GM21529 (cell line): Measurements from ENCODE around the gene PARD6G.
A peak's percentile ranks its signal among the peaks of the same experiment; 100 is the strongest.
"Not testable (repeated sequence)": the region's sequence is repeated elsewhere in the genome, so short reads cannot be mapped to it uniquely, and the experiment has no call there.

Source experiments
- ATAC-seq: cut with Tn5 transposase; IDR thresholded peaks from one replicate; pipeline ENCODE4 v1.9.1; 2021; ENCODE audit not compliant: unreplicated experiment

PARD6G gene, protein sequence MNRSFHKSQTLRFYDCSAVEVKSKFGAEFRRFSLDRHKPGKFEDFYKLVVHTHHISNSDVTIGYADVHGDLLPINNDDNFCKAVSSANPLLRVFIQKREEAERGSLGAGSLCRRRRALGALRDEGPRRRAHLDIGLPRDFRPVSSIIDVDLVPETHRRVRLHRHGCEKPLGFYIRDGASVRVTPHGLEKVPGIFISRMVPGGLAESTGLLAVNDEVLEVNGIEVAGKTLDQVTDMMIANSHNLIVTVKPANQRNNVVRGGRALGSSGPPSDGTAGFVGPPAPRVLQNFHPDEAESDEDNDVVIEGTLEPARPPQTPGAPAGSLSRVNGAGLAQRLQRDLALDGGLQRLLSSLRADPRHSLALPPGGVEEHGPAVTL

GRCh38 chr18:80247393-80247841 lies at the start of gene PARD6G:
Gene PARD6G, minus strand, starts transcription at chr18:80247514. Its CDS starts 166 bp downstream, at chr18:80247348.
- peak; percentile 59 for ATAC-seq

GRCh38 chr18:80262241-80263033 lies 15.1 kb upstream of the PARD6G start:
- ATAC-seq: not testable (repeated sequence)

DNA sequence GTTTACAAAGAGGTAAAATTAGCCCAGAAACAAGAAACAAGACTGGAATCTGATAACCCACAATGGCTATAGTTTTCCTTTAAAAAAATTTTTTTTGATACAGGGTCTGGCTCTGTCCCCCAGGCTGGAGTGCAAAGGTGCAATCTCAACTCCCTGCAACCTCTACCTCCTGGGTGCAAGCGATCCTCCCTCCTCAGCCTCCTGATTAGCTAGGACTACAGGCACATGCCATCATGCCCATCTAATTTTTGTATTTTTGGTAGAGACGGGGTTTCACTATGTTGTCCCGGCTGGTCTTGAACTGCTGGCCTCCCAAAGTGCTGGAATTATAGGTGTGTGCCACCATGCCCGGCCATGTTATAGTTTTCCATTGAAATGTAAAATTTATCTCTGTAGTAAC lies 12.3 kb upstream of the PARD6G start:
- ATAC-seq: no peak

DNA sequence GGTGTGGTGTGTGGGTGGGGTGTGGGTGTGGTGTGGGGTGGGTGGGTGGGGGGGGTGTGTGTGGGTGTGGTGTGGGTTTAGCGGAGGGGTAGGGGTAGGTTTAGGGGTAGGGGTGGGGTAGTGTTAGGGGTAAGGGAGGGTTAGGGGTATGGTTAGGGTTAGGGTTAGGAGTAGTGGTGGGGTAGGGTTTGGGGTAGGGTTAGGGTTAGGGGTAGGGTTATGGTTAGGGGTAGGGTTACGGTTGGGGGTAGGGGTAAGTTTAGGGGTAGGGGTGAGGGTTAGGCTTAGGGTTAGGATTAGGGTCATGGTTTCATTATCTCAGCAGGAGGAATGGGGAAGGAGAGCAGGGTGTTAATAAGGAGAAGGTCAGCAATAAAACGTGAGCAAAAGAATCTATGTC lies 11.3 kb upstream of the PARD6G start:
- ATAC-seq: no peak

DNA sequence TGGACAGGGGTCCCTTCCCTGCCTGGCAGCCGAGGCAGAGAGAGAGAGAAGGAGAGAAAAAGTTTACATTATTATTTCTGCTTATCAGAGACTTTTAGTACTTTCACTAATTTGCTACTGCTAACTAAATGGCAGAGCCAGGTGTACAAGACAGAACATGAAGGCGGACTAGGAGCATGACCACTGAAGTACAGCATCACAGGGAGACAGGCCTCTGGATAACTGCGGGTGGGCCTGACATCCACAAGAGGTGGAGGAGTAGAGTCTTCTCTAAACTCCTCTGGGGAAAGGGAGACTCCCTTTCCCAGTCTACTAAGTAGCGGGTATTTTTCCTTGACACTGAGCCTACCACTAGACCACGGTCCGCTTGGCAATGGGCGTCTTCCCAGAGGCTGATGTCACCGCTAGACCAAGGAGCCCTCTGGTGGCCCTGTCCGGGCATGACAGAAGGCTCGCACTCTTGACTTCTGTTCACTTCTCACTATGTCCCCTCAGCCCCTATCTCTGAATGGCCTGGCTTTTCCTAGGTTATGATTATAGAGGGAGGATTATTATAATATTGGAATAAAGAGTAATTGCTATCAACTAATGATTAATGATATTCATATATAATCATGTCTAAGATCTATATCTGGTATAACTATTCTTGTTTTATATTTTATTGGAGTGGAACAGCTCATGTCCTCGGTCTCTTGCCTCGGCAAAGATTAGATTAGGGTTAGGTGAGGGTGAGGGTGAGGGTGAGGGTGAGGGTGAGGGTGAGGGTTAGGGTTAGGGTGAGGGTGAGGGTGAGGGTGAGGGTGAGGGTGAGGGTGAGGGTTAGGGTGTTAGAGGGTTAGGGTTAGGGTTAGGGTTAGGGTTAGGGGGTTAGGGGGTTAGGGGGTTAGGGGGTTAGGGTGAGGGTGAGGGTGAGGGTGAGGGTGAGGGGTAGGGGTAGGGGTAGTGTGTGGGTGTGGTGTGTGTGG lies 10.5 kb upstream of the PARD6G start:
- ATAC-seq: not testable (repeated sequence)

- no peak for ATAC-seq
Observed at GRCh38 chr18:80254971-80255500, 7.7 kb upstream of the PARD6G start.

DNA sequence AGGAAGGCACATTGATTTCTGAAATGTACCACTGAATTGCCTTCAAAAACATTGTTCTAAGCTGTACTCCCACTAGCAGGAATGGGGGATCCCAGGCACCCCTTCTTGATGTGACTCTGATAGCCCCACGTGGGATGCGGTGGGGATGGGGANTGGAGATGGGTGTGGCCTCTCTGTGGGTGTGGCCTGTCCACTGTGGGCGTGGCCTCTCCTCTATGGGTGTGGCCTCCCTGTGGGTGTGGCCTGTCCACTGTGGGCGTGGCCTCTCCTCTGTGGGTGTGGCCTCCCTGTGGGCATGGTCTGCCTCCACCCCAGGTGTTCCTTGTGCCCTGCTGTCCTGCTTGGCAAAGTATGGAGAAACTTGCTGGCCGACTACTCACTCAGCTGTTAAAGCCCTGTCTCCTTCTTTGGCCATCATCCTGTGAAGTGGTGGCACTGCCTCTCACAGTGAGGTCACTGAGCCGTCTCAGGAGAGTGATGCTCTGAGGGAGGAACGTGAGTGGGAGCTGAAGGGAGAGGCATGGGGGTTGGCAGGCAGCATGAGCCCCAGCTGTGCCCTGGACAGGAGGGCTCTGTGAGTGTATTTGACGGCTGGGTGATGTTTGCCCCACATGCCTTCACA lies 6.7 kb upstream of the PARD6G start:
- ATAC-seq: no peak

GRCh38 chr18:80253236-80253635 lies 5.9 kb upstream of the PARD6G start:
- ATAC-seq: no peak

GRCh38 chr18:80252136-80252535 lies 4.8 kb upstream of the PARD6G start:
- ATAC-seq: no peak

GRCh38 chr18:80251700-80252099 lies 4.4 kb upstream of the PARD6G start:
- no peak for ATAC-seq

DNA sequence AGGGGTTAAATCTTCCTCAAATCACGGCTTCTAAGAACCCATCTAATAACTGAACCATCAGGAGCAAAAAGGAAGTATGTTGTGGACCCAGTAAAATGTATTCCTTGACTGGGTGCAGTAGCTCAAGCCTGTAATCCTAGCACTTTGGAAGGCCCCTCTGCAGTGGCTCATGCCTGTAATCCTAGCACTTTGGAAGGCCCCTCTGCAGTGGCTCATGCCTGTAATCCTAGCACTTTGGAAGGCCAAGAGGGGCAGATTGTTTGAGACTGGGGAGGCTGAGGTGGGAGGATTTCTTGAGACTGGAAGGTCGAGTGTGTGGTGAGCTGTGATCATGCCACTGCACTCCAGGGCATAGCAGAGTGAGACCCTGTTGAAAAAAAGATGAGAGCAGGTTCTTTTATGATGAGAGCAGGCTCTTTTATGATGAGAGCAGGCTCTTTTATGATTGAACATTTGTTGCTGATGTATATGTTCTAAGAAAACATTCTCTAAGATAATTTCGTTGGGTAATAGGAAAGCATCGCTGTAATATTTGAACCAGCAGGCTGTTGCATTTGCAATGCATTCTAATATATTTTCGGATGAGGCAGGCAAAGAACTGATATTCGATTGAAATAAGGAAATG lies 3.5 kb upstream of the PARD6G start:
- no peak for ATAC-seq

- no peak for ATAC-seq
Observed at GRCh38 chr18:80249217-80250093, 2.1 kb upstream of the PARD6G start.

DNA sequence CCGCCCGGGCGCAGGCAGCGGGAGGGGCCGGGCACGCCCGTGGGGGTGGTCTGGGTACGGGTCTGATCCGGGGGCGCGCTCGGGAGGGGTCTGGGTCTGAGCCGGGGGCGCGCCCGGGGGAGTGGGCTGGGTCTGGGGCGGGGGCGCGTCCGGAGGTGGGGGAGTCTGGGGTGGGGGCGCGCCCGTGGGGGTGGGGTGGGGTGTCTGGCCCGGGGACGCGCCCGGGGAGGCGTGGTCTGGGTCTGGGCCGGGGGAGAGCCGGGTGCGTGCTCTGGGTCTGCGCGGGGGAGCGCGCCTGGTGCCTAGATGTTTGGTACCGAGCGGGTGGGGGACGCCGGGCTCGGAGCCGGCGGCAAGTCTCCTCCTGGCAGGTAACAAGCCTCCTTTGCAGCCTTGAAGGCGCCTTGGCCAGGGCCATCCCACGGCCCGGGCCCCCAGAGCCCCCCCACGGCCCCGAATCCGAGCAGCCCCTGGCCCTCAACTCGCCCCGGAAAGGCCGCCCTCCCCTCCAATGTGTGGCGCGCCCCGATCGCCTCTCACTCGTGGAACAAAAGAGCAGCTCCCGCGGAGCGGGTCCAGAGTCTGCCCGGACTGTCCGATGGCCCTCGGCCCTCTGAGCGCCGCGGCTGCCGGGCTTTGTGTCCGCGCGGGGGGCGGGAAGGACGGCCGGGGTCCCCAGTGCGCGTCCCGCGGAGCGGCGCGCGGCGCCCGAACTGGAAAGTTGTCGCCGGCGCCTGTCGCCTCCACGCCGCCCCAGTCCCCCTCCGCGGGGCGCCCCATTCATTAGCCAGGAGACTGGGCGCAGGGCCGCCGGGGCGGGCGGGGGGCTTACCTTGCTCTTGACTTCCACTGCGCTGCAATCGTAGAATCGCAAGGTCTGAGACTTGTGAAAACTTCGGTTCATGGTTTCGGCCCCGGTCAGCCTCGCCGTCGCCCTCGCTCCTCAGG lies 595 bp downstream of the PARD6G start:
- peak; percentile 14 for ATAC-seq

- no peak for ATAC-seq
Observed at GRCh38 chr18:80245781-80246444, 1.4 kb downstream of the PARD6G start.

GRCh38 chr18:80244956-80245730 lies 2.2 kb downstream of the PARD6G start:
- ATAC-seq: no peak

- no peak for ATAC-seq
Observed at GRCh38 chr18:80244167-80244566, 3.1 kb downstream of the PARD6G start.
